ENCODE measurements around the gene LARGE1. TPM values are rescaled to one million over a fixed set of nuclear protein-coding genes. Genes with fewer than 3 reads are reported as not detected.

The LARGE1 gene
- total and polyA plus RNA-seq, 9 of the 15 experiments (the other 6 are each of a cell fraction or from before 2014, with no cell fraction given), result 0.01 to 0.66 (median 0.14) TPM; not detected in 2

DNA sequence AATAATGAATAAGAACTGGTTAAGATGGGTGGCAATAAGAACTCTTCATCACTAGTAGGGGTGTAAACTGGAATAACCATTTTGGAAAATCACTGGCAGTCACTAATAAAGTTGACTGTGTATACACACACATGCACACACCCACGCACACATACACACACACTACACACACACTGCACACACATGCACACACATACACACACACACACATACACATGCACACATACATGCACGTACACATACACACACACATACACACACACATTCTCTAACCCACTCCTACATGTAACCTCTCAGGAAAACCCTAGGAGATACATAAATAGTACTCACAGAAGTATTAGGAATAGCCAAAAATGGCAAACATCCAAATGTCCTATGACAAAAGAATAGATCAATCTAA lies 455.6 kb downstream of the LARGE1 start:
- CTCF ChIA-PET (ENCODE audit: low intra/inter-chr PET ratio), result no interaction called here
- POLR2A ChIA-PET, result no interaction called here
- no peak for FAIRE-seq
- intact Hi-C loops (cut with micrococcal nuclease), result no loop called here
- Histone ChIP-seq H3K27me3 (ENCODE audit: control insufficient read depth in 2 of 2, insufficient read depth in 2 of 2, low read length in 2 of 2) (no peaks in the 10 kb centered on the region), H3K79me2 (ENCODE audit: control insufficient read depth, insufficient read depth, low read length) (no peaks in the 10 kb centered on the region), H3K36me3 (ENCODE audit: control insufficient read depth, insufficient read depth, low read length) (no peaks in the 10 kb centered on the region), H3K4me2 (ENCODE audit: insufficient read depth, low read length) (no peak overlapping the region), H2AFZ (ENCODE audit: low read depth, low read length) (no peak overlapping the region), H3K9me3 (replicated peaks; ENCODE audit: control insufficient read depth, insufficient read depth, low read depth, low read length) (no peaks in the 10 kb centered on the region), H3K4me3 (no peak overlapping the region), H3K9me1 (ENCODE audit: control insufficient read depth, insufficient read depth, low read length) (no peaks in the 10 kb centered on the region), H3K27ac (ENCODE audit: extremely low read depth, low read depth, low read length) (no peak overlapping the region), H4K20me1 (replicated peaks; ENCODE audit: control insufficient read depth, insufficient read depth, low read length) (no peaks in the 10 kb centered on the region), H3K9ac (ENCODE audit: insufficient read depth in 1 of 2, low read depth in 2 of 2, low read length in 2 of 2) (no peak overlapping the region), H3K4me1 (replicated peaks in 1 of 2; ENCODE audit: control insufficient read depth in 2 of 2, insufficient read depth in 2 of 2, low read length in 2 of 2) (no peaks in the 10 kb centered on the region)
- 6% methylated on average over 2 of the region's 2 CpGs for WGBS (ENCODE audit: insufficient coverage, low coverage, missing lambda C conversion rate)
- BruUV-seq (replicated peaks), result no TSS peak
- TF ChIP-seq ZFP1 (CRISPR knock-in tag; IDR thresholded peaks at IDR 0.05) (no peak), ZNF57 (CRISPR knock-in tag; IDR thresholded peaks at IDR 0.05) (no peak), SMARCB1 (IDR thresholded peaks at IDR 0.05; ENCODE audit: insufficient read length, low read depth) (no peak), KLF6 (CRISPR knock-in tag; IDR thresholded peaks at IDR 0.05; ENCODE audit: borderline replicate concordance) (no peak), PTTG1 (tag; IDR thresholded peaks at IDR 0.05; ENCODE audit: low read depth) (no peak), BDP1 (IDR thresholded peaks at IDR 0.05; ENCODE audit: insufficient read depth, insufficient read length) (no peak), TAF9B (IDR thresholded peaks at IDR 0.05; ENCODE audit: partially characterized antibody) (no peak), SMAD4 (CRISPR knock-in tag; conservative IDR thresholded peaks at IDR 0.05) (no peak), CBX5 (IDR thresholded peaks at IDR 0.05; ENCODE audit: borderline replicate concordance, low read depth) (no peak), NCOA4 (IDR thresholded peaks at IDR 0.05; ENCODE audit: partially characterized antibody) (no peak), ZNF274 (IDR thresholded peaks at IDR 0.05; ENCODE audit: borderline replicate concordance, low read depth, low read length) (no peak), ZNF354B (CRISPR knock-in tag; IDR thresholded peaks at IDR 0.05) (no peak), KDM1A (IDR thresholded peaks at IDR 0.05) (no peak)
- TF ChIP-seq, protein P1, sequence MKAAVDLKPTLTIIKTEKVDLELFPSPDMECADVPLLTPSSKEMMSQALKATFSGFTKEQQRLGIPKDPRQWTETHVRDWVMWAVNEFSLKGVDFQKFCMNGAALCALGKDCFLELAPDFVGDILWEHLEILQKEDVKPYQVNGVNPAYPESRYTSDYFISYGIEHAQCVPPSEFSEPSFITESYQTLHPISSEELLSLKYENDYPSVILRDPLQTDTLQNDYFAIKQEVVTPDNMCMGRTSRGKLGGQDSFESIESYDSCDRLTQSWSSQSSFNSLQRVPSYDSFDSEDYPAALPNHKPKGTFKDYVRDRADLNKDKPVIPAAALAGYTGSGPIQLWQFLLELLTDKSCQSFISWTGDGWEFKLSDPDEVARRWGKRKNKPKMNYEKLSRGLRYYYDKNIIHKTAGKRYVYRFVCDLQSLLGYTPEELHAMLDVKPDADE (conservative IDR thresholded peaks at IDR 0.05; ENCODE audit: control insufficient read depth, low read depth, low read length), result no peak
- TF ChIP-seq, protein P2, sequence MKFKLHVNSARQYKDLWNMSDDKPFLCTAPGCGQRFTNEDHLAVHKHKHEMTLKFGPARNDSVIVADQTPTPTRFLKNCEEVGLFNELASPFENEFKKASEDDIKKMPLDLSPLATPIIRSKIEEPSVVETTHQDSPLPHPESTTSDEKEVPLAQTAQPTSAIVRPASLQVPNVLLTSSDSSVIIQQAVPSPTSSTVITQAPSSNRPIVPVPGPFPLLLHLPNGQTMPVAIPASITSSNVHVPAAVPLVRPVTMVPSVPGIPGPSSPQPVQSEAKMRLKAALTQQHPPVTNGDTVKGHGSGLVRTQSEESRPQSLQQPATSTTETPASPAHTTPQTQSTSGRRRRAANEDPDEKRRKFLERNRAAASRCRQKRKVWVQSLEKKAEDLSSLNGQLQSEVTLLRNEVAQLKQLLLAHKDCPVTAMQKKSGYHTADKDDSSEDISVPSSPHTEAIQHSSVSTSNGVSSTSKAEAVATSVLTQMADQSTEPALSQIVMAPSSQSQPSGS (CRISPR knock-in tag; IDR thresholded peaks at IDR 0.05), result no peak
- TF ChIP-seq, protein P3, sequence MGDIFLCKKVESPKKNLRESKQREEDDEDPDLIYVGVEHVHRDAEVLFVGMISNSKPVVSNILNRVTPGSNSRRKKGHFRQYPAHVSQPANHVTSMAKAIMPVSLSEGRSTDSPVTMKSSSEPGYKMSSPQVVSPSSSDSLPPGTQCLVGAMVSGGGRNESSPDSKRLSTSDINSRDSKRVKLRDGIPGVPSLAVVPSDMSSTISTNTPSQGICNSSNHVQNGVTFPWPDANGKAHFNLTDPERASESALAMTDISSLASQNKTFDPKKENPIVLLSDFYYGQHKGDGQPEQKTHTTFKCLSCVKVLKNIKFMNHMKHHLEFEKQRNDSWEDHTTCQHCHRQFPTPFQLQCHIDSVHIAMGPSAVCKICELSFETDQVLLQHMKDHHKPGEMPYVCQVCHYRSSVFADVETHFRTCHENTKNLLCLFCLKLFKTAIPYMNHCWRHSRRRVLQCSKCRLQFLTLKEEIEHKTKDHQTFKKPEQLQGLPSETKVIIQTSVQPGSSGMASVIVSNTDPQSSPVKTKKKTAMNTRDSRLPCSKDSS (IDR thresholded peaks at IDR 0.05; ENCODE audit: low read depth, partially characterized antibody), result no peak
- in situ Hi-C loops (cut with MboI), result no loop called here
- no peak for DNase-seq (ENCODE audit: extremely low read depth in 1 of 4, low spot score in 3 of 4)
- ATAC-seq, result no peak

Data from K562 (cell line).